HL-60 (cell line): ENCODE measurements around the gene ANXA1.

Experiments
- POLR2AphosphoS5 ChIP-seq: IDR thresholded peaks from 2 replicates; pipeline ENCODE4 v1.6.1; 2012; ENCODE audit warnings: low read depth
- TF ChIP-seq, protein P1 (sequence below): IDR thresholded peaks from one replicate; pipeline ENCODE4 v1.5.1; 2011; ENCODE audit warnings: low read length, control low read depth, inconsistent platforms; ENCODE audit not compliant: insufficient read depth
- TF ChIP-seq, protein P2 (sequence below): IDR thresholded peaks from 2 replicates; pipeline ENCODE4 v1.6.1; 2012; ENCODE audit warnings: low read depth; ENCODE audit not compliant: insufficient replicate concordance

DNA sequence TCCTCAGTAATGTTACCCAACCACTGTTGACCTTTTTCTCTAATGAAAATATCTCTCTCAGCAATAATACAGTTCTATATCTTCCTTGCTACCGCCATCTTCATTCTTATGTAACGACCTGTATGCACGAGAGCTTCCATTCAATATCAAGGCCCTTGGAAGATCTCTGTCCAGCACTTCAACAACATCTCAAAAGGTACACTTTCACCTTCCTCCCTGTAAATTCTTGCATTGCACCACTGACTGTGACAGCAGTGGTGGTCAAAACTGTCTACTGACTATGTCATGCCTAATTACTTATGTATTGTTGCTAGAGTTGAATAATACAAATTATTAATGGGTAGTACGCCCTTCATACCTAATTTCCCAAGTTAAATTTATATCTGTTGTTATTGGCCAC, 53.3 kb downstream of the ANXA1 start:
- TF ChIP-seq, protein P1, sequence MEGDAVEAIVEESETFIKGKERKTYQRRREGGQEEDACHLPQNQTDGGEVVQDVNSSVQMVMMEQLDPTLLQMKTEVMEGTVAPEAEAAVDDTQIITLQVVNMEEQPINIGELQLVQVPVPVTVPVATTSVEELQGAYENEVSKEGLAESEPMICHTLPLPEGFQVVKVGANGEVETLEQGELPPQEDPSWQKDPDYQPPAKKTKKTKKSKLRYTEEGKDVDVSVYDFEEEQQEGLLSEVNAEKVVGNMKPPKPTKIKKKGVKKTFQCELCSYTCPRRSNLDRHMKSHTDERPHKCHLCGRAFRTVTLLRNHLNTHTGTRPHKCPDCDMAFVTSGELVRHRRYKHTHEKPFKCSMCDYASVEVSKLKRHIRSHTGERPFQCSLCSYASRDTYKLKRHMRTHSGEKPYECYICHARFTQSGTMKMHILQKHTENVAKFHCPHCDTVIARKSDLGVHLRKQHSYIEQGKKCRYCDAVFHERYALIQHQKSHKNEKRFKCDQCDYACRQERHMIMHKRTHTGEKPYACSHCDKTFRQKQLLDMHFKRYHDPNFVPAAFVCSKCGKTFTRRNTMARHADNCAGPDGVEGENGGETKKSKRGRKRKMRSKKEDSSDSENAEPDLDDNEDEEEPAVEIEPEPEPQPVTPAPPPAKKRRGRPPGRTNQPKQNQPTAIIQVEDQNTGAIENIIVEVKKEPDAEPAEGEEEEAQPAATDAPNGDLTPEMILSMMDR, result no peak
- TF ChIP-seq, protein P2, sequence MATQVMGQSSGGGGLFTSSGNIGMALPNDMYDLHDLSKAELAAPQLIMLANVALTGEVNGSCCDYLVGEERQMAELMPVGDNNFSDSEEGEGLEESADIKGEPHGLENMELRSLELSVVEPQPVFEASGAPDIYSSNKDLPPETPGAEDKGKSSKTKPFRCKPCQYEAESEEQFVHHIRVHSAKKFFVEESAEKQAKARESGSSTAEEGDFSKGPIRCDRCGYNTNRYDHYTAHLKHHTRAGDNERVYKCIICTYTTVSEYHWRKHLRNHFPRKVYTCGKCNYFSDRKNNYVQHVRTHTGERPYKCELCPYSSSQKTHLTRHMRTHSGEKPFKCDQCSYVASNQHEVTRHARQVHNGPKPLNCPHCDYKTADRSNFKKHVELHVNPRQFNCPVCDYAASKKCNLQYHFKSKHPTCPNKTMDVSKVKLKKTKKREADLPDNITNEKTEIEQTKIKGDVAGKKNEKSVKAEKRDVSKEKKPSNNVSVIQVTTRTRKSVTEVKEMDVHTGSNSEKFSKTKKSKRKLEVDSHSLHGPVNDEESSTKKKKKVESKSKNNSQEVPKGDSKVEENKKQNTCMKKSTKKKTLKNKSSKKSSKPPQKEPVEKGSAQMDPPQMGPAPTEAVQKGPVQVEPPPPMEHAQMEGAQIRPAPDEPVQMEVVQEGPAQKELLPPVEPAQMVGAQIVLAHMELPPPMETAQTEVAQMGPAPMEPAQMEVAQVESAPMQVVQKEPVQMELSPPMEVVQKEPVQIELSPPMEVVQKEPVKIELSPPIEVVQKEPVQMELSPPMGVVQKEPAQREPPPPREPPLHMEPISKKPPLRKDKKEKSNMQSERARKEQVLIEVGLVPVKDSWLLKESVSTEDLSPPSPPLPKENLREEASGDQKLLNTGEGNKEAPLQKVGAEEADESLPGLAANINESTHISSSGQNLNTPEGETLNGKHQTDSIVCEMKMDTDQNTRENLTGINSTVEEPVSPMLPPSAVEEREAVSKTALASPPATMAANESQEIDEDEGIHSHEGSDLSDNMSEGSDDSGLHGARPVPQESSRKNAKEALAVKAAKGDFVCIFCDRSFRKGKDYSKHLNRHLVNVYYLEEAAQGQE, result peak; percentile 75
- no peak for TF ChIP-seq POLR2AphosphoS5
